DOHH2 (cell line): Measurements from ENCODE around the gene CLEC2A.

ENCODE experiments used
- H3F3A ChIP-seq: fragments of 200-600 bp; sonication (generic), shearing (Covaris generic); 2 replicates; pipeline ENCODE4 v1.6.0; 2016; ENCODE audit warnings: antibody characterized with exemption, mild to moderate bottlenecking; ENCODE audit not compliant: control insufficient read depth, insufficient read depth
- H3K27ac ChIP-seq: fragments of 200-600 bp; sonication (generic); 2 replicates; pipeline ENCODE4 v1.5.1; 2014; ENCODE audit warnings: low read depth, mild to moderate bottlenecking, low read length, moderate library complexity
- H3K27me3 ChIP-seq: fragments of 200-600 bp; sonication (generic); 2 replicates; pipeline ENCODE4 v1.6.1; 2014; ENCODE audit warnings: mild to moderate bottlenecking, low read length, mixed read lengths; ENCODE audit not compliant: control insufficient read depth
- H3K36me3 ChIP-seq: fragments of 200-600 bp; sonication (generic); 2 replicates; pipeline ENCODE4 v1.6.1; 2014; ENCODE audit warnings: mild to moderate bottlenecking, low read length, moderate library complexity, mixed read lengths; ENCODE audit not compliant: control insufficient read depth
- H3K4me1 ChIP-seq: fragments of 200-600 bp; sonication (generic); 2 replicates; pipeline ENCODE4 v1.6.1; 2014; ENCODE audit warnings: mild to moderate bottlenecking, low read length, mixed read lengths; ENCODE audit not compliant: control insufficient read depth
- H3K4me2 ChIP-seq: fragments of 200-600 bp; sonication (generic); 2 replicates; pipeline ENCODE4 v1.6.0; 2014; ENCODE audit warnings: mild to moderate bottlenecking, low read length, moderate library complexity
- H3K4me3 ChIP-seq: fragments of 200-600 bp; sonication (generic); 2 replicates; pipeline ENCODE4 v1.5.1; 2014; ENCODE audit warnings: mild to moderate bottlenecking, low read length, mixed read lengths
- H3K79me2 ChIP-seq: fragments of 200-600 bp; sonication (generic); 2 replicates; pipeline ENCODE4 v1.6.1; 2014; ENCODE audit warnings: mild to moderate bottlenecking, low read length, mixed read lengths; ENCODE audit not compliant: control insufficient read depth
- H3K9me2 ChIP-seq: fragments of 200-600 bp; sonication (generic); replicated peaks from 2 replicates; pipeline ENCODE4 v1.6.1; 2014; ENCODE audit warnings: mild to moderate bottlenecking, low read length, mixed read lengths; ENCODE audit not compliant: control insufficient read depth
- H3K9me3 ChIP-seq: fragments of 200-600 bp; sonication (generic); 2 replicates; pipeline ENCODE4 v1.6.1; 2014; ENCODE audit warnings: antibody characterized with exemption, low read length, mixed read lengths; ENCODE audit not compliant: control insufficient read depth, insufficient read depth
- H4K20me1 ChIP-seq: fragments of 200-600 bp; sonication (generic); 2 replicates; pipeline ENCODE4 v1.6.0; 2014; ENCODE audit warnings: low read depth, mild to moderate bottlenecking, antibody characterized with exemption, low read length, moderate library complexity; ENCODE audit not compliant: control insufficient read depth, insufficient read depth
- CTCF ChIP-seq: fragments of 200-600 bp; sonication (generic); IDR thresholded peaks from one replicate; pipeline ENCODE4 v1.5.1; 2014; ENCODE audit warnings: antibody characterized with exemption, mild to moderate bottlenecking, low read depth, low read length; ENCODE audit not compliant: poor library complexity, severe bottlenecking
- EZH2phosphoT487 ChIP-seq: fragments of 200-600 bp; sonication (generic); IDR thresholded peaks from 2 replicates; pipeline ENCODE4 v1.6.1; 2017; ENCODE audit warnings: borderline replicate concordance, mild to moderate bottlenecking, antibody characterized with exemption, low read length, moderate library complexity, mixed read lengths

CLEC2A gene

GRCh38 chr12:9888665-9889273 is 43.4 kb downstream of the CLEC2A start:
- no peaks in the 10 kb centered on the region for H3K79me2 ChIP-seq
- H3K4me2 ChIP-seq, result no peak overlapping the region
- H3K27me3 ChIP-seq, result no peaks in the 10 kb centered on the region
- no peaks in the 10 kb centered on the region for H3F3A ChIP-seq
- H3K36me3 ChIP-seq, result no peaks in the 10 kb centered on the region
- no peaks in the 10 kb centered on the region for H4K20me1 ChIP-seq
- H3K9me3 ChIP-seq, result no peaks in the 10 kb centered on the region
- H3K9me2 ChIP-seq, result no peaks in the 10 kb centered on the region
- H3K4me3 ChIP-seq, result no peak overlapping the region
- no peak for TF ChIP-seq CTCF
- TF ChIP-seq EZH2phosphoT487, result no peak
- no peak overlapping the region for H3K27ac ChIP-seq
- H3K4me1 ChIP-seq, result no peaks in the 10 kb centered on the region

- Histone ChIP-seq H3K4me2 (no peak overlapping the region), H3K4me1 (no peaks in the 10 kb centered on the region), H3K79me2 (no peaks in the 10 kb centered on the region), H3K36me3 (no peaks in the 10 kb centered on the region), H4K20me1 (no peaks in the 10 kb centered on the region), H3K9me2 (no peaks in the 10 kb centered on the region), H3K27ac (no peak overlapping the region), H3F3A (no peaks in the 10 kb centered on the region), H3K4me3 (no peak overlapping the region), H3K27me3 (peaks cover 4% of the 10 kb centered on the region; the same call in 1 of the 2 replicates), H3K9me3 (no peaks in the 10 kb centered on the region)
- TF ChIP-seq CTCF, result no peak
- no peak for TF ChIP-seq EZH2phosphoT487
Measured at GRCh38 chr12:9883175-9883574, 49.0 kb downstream of the CLEC2A start.

- Histone ChIP-seq H3F3A (no peaks in the 10 kb centered on the region), H3K27ac (no peak overlapping the region), H3K27me3 (peaks cover 4% of the 10 kb centered on the region; the same call in 1 of the 2 replicates), H3K4me1 (no peaks in the 10 kb centered on the region), H4K20me1 (no peaks in the 10 kb centered on the region), H3K9me2 (no peaks in the 10 kb centered on the region), H3K9me3 (no peaks in the 10 kb centered on the region), H3K4me3 (no peak overlapping the region), H3K79me2 (no peaks in the 10 kb centered on the region), H3K4me2 (no peak overlapping the region), H3K36me3 (no peaks in the 10 kb centered on the region)
- no peak for TF ChIP-seq CTCF
- TF ChIP-seq EZH2phosphoT487, result no peak
Measured at GRCh38 chr12:9881988-9882387, 50.2 kb downstream of the CLEC2A start.
